Right cardiac atrium (tissue), 5 donors: ENCODE measurements around the gene KCNQ1. TPM values are rescaled to one million over a fixed set of nuclear protein-coding genes. Genes with fewer than 3 reads are reported as not detected.

Source experiments
- ATAC-seq, 2 donors: fragments of 200-7000 bp; cut with Tn5 transposase; one replicate each; pipeline versions ENCODE4 v1.8.0 to v1.9.1; 2020; ENCODE audit warnings: moderate library complexity in 2 of 2, mild to moderate bottlenecking in 1 of 2
- DNase-seq, 3 donors: peaks; one replicate each; pipeline ENCODE4 v3.0.0-alpha.2; 2020
- H3K27ac ChIP-seq: one replicate; pipeline ENCODE4 v1.5.1; 2013; ENCODE audit warnings: mild to moderate bottlenecking, low read length, control low read depth, moderate library complexity
- H3K27me3 ChIP-seq: one replicate; pipeline ENCODE4 v1.6.1; 2013; ENCODE audit not compliant: control insufficient read depth, insufficient read depth
- H3K4me1 ChIP-seq: one replicate; pipeline ENCODE4 v1.6.1; 2013; ENCODE audit warnings: low read length; ENCODE audit not compliant: control insufficient read depth, insufficient read depth
- H3K4me3 ChIP-seq: one replicate; pipeline ENCODE4 v1.5.1; 2013; ENCODE audit warnings: low read length, control low read depth
- H3K9me3 ChIP-seq: one replicate; pipeline ENCODE4 v1.6.1; 2013; ENCODE audit warnings: low read length; ENCODE audit not compliant: control insufficient read depth
- WGBS: extraction: QIAGEN DNeasy Blood & Tissue Kit; methylation state at CpG from one replicate; pipeline ENCODE4 v1.1.7; 2013; 5-methylcytosine and 5-hydroxymethylcytosine counted together
- intact Hi-C, 4 donors: fragments of 100-400 bp; cut with DNase I; formaldehyde crosslinking; loops; one replicate each; pipeline versions ENCODE4 v1.11.0 to v1.14.0; 2022 to 2023
- polyA plus RNA-seq: library from polyadenylated mRNA; stranded (reverse); fragments of 200-250 nt; gene quantifications from one replicate; pipeline ENCODE4 v1.2.3, GENCODE V29; 2013
- total RNA-seq, 4 donors: library from RNA; stranded (reverse); fragmentation: NEBNext Ultra II Directional; extraction: Animal tissue kit (Norgen Biotek cat#: 25700); gene quantifications; one replicate each; pipeline ENCODE4 v1.2.1, GENCODE V29; 2021
- donor health status: healthy with polysubstance abuse.
- donor health status: DM: no; HTN: yes; CAD: no.
- donor health status: DM: no; HTN: no; CAD: no.
- donor health status: DM: no; HTN: yes; CAD: no; lungs with severe emphysema.
- donor health status: DM: yes; HTN: yes; CAD: no.

Gene KCNQ1
- total and polyA plus RNA-seq, 5 donors: 36.4 to 46.8 (median 37.7) TPM

DNA sequence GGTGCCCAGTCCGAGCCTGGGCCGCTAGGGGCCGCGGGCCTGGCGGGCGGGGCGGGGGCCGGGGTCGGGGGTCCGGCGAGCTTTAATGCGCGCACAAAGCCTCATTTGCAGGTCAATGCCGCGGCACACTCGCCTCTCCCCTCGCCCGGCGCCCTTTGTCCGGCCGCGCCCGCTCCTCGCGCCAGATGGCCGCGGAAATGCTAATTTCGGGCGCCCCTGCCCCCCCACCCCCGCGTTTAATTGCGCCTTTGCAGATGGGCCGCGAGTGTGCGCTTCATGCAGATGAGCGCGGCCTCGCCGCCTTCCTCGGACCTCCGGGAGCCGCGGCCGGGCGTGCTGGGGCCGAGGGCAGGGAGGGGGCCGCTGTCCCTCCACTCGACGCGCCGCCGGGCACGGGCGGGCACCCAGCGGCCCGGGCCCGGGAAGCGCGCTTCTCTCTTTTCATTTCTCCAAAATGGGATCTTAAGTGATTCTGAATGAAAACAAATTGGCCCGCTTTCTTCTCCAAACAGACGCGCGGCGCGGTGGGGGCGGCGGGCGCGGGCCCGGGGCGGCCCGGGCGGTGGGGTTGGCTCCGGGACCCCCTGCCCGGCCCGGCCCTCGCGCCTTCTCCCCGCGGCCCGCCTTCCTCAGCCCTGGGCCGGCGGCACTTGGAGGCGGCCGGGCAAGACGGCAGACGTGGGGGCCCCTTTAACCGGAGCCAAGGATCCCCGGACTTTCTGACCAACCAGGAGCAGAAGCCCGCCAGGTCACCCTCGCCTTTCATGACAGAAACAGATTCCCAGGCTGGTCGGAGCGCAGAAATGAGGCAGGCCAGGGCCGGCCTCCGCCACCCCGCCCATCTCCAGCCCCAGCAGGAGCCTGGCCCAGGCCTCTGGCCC is 417.8 kb downstream of the KCNQ1 start:
- intact Hi-C loops: loop anchor here in 1 of 4 donors (10.0 kb wide), 1 partner anchor 168 kb away; the partner anchor contains the start of gene KCNQ1OT1

DNA sequence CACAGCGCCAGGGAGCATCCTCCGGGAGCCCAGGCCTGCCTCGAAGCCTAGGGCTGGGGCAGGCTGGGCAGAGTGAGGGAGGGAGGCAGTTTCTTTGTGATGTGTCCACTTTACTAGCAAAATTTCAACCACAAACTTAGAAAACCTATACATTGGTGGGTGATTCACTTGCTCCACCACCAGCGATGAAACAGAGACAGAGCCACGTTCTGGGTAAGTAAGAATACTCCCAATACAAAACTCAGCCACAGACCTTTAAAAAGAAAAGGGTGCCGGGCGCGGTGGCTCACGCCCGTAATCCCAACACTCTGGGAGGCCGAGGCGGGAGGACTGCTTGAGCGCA is 418.4 kb downstream of the KCNQ1 start:
- Histone ChIP-seq H3K4me3 (no peak overlapping the region), H3K9me3 (no peaks in the 10 kb centered on the region), H3K4me1 (no peaks in the 10 kb centered on the region), H3K27me3 (no peaks in the 10 kb centered on the region), H3K27ac (no peak overlapping the region)
- WGBS: 86% methylated on average over 13 of the region's 13 CpGs
- no peak for ATAC-seq
- intact Hi-C loops: loop anchor here in 1 of 4 donors (10.0 kb wide), 1 partner anchor 168 kb away; the partner anchor contains the start of gene KCNQ1OT1
- DNase-seq: no peak

More for the DNA sequence above, 417.8 kb downstream of the KCNQ1 start:
- Histone ChIP-seq H3K27me3 (no peaks in the 10 kb centered on the region), H3K27ac (no peak overlapping the region), H3K4me1 (no peaks in the 10 kb centered on the region), H3K4me3 (peak overlapping the region; percentile 52), H3K9me3 (no peaks in the 10 kb centered on the region)
- WGBS: 7% methylated on average over 96 of the region's 96 CpGs
- ATAC-seq (peak; percentile 20 to 46), DNase-seq (peak in 1 of 3 donors; percentile 73)

DNA sequence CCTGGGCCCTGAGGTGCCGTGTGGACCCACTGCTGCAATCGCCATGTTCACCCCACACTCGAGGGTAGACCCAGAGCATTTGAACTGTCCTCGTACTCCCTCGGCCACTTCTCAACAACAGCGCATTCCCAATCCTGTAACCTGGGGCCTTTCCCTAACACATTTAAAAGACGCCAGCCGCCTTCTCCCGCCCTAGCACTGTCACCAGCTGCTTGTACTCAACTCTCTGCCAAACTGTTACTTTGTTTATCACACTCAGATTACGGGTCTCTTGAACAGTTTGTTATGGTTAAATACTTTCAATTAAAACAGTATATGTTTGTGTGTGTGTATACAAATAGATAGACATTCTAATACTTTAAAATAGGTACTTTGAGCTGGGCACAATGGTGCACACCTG is 420.1 kb downstream of the KCNQ1 start:
- Histone ChIP-seq H3K4me3 (no peak overlapping the region), H3K4me1 (no peaks in the 10 kb centered on the region), H3K27me3 (no peaks in the 10 kb centered on the region), H3K27ac (no peak overlapping the region), H3K9me3 (no peaks in the 10 kb centered on the region)
- intact Hi-C loops: loop anchor here in 1 of 4 donors (10.0 kb wide), 1 partner anchor 170 kb away; the partner anchor contains the start of gene KCNQ1OT1
- DNase-seq (no peak), ATAC-seq (peak in 1 of 2 donors; percentile 9)
- 66% methylated on average over 10 of the region's 10 CpGs for WGBS

DNA sequence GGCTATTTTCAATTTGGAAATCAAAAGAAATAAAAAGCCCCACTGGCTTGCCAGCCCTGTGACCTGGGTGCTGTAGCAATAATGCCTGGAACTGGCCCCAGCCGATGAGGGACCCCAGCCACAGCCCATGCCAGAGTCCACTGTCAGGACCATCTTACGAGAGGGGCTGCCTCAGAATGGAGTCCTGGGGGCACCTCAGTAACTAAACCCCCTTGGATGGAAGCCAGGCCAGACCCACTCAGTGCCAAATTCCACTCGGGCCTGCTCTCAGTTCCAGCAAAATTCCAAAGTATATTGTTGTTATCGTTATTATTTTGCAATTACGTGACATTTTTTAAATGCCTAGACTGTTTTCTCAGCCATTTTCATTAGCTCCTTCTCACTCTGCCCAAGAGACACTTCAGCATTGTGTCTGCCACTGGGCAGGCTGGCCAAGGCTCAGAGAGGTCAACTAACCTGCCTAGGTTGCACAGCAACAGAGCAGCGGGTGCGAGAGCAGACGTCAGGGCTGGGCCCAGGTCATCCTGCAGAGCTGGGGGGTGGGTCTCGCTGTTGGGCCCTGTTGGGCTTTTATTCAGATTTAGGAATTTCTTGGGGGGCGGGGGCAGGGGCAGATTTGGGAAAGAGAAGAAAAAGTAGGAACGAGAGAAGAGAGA is 421.2 kb downstream of the KCNQ1 start:
- Histone ChIP-seq H3K27me3 (no peaks in the 10 kb centered on the region), H3K4me1 (no peaks in the 10 kb centered on the region), H3K9me3 (no peaks in the 10 kb centered on the region), H3K4me3 (no peak overlapping the region), H3K27ac (no peak overlapping the region)
- ATAC-seq: no peak
- WGBS: 92% methylated on average over 11 of the region's 11 CpGs
- DNase-seq: no peak
- intact Hi-C loops: loop anchor here in 1 of 4 donors (10.0 kb wide), 1 partner anchor 171 kb away; the partner anchor contains the start of gene KCNQ1OT1

DNA sequence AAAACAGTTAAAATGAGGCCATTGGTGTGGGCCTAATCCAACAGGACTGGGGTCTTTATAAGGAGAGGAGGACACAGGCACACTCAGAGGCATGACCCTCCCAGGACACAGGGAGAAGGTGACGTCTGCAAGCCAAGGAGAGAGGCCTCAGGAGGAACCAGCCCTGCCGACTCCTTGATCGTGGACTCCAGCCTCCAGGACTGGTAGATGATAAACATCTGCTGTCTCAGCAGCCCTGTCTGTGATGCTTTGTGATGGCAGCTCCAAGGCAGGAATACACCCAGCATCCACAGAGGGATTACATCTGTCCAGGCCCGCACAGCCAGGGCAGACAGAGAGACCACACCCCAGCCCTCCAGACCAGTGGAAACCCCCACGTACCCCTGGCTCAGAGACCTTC is 422.3 kb downstream of the KCNQ1 start:
- ATAC-seq (no peak), DNase-seq (no peak)
- intact Hi-C loops: loop anchor here in 1 of 4 donors (10.0 kb wide), 1 partner anchor 172 kb away; the partner anchor contains the start of gene KCNQ1OT1
- Histone ChIP-seq H3K4me1 (no peaks in the 10 kb centered on the region), H3K9me3 (no peaks in the 10 kb centered on the region), H3K27ac (no peak overlapping the region), H3K27me3 (no peaks in the 10 kb centered on the region), H3K4me3 (no peak overlapping the region)
- 95% methylated on average over 5 of the region's 5 CpGs for WGBS

DNA sequence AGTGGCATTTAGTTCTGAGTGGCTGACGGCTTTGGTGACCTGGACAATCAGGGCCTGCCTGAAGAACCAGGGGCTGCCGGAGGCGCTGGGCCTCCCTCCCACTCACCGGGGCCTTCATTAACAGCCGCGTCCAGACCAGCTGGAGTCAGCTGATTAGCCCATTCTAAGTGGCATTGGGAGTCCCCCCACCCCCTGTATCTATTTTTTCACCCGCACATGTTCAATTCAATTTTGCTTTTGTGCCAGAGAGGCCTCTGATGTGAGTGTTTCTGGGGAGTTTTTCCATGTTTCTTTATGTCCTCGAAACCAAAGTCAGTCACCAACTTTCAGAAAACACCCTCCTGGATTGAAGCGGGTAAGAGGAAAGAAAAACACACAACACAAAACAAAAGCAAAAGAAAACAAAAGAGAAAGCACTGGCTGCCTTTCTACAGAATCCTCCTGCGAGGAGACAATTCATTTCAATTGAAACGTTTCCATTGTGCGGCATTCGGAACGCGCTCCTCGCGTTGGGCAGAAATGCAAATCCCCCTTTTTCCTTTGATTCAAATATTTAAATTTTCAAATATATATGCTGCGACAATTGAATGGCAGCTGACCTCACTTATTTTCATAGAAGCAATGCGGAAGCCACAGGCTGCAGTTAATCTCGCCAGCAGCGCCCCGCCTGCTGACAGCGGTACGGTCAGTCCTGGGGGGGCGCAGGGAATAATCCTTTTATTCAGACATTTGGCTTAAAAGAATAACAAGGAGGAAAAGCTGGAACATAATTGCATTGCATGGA is 423.1 kb downstream of the KCNQ1 start:
- WGBS: 48% methylated on average over 25 of the region's 25 CpGs
- Histone ChIP-seq H3K4me1 (no peaks in the 10 kb centered on the region), H3K27ac (no peak overlapping the region), H3K27me3 (no peaks in the 10 kb centered on the region), H3K4me3 (peak overlapping the region; percentile 26), H3K9me3 (no peaks in the 10 kb centered on the region)
- intact Hi-C loops: loop anchor here in 1 of 4 donors (10.0 kb wide), 1 partner anchor 173 kb away; the partner anchor contains the start of gene KCNQ1OT1
- ATAC-seq: no peak
- no peak for DNase-seq

DNA sequence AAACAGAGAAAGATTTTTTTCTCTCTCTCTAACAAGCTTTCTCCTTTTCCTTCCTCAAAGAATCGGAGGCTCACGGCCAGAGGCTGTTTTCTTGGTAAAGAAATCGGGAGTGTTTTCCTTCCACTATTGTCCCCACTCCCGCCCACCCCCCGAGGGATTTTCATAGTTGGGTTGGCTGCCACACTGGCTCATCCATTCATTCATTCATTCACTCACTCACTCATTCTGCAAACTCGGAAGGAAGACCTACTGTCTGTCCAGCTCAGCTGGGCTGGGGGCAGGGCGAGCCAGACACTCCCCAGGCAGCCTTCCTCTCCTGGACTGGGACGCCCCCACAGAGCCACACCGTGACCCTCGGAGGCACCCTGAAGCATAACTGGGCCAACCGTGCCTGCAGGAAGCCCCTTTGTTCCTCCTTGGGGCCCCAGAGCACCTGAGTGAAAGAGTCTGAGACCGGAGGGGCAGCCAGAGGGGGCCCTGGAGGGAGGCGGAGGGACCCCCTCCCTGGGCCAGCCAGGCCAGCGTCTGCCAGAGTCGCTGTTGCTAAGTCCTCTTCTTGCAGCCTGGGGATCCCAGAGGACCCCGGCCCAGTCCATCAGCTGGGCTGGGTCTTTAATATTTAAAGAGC is 423.8 kb downstream of the KCNQ1 start:
- intact Hi-C loops: loop anchor here in 1 of 4 donors (10.0 kb wide), 1 partner anchor 174 kb away; the partner anchor contains the start of gene KCNQ1OT1
- H3K4me3 ChIP-seq: peak overlapping the region; percentile 26
- DNase-seq (no peak), ATAC-seq (no peak)
- H3K4me1 ChIP-seq: no peaks in the 10 kb centered on the region
- H3K27me3 ChIP-seq: no peaks in the 10 kb centered on the region
- H3K27ac ChIP-seq: no peak overlapping the region
- WGBS: 17% methylated on average over 16 of the region's 16 CpGs
- no peaks in the 10 kb centered on the region for H3K9me3 ChIP-seq

DNA sequence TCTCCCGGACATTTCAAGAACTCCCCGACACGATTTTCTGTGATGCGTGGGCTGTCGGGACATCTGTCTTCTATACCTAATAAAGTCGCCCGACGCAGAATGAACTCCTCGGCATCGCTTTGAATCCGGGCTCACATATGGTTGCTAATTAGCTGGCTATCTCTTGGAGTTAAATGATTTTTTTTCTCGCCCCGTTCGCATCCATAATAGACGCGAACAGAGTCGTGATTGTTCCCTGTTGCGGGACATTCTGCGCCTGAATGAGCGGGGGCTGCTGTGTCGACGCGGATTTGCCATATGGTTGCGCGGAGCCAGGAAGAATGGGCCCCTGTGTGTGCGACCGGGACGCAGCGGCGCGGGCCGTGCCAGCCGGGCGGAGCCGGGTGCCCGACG is 424.3 kb downstream of the KCNQ1 start:
- intact Hi-C loops: loop anchor here in 1 of 4 donors (10.0 kb wide), 1 partner anchor 174 kb away; the partner anchor contains the start of gene KCNQ1OT1
- DNase-seq (no peak), ATAC-seq (no peak)
- H3K9me3 ChIP-seq: no peaks in the 10 kb centered on the region
- H3K4me3 ChIP-seq: no peak overlapping the region
- H3K27me3 ChIP-seq: no peaks in the 10 kb centered on the region
- H3K4me1 ChIP-seq: no peaks in the 10 kb centered on the region
- 21% methylated on average over 37 of the region's 37 CpGs for WGBS
- no peak overlapping the region for H3K27ac ChIP-seq

DNA sequence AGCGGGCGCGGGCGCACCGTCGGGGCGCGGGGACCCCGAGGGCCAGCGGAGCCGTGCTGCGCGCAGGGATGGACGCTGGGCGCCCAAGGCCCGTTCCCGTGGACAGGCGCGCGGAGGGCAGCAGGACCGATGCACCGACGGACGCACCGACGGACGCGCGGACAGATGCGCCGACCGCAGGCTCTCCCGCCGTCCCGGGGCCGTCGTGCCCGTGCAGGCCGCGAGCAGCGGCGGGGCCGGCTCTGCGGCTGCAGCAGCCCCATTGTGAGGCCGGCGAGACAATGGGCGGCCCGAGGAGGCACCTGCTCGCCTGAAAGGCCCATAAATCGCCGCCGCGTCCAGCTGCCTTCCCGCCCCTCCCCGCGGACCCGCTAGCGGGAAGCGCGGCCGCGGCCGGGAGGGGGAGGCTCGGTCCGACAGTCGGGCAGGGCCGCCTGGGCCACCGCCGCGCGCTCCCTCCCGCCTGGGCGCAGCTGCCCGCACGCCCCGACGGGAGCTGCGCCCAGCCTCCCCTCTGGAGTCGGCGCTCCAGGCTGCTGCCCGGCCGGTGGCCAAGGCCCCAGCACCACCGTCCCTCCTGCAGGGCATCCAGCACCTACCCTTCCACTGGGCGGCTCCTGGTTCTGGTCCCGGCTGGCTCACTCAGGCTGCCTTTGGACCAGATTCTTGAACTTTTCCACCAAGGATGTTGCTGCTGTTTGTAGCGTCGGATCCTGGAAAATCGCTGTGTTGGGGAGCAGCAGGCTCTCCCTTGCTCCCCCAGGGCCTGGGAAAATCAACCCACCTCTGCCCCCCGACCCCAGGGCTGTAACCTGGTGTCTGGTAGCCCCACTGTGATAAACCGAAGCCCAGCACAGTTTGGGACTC is 425.0 kb downstream of the KCNQ1 start:
- DNase-seq: no peak
- no peak for ATAC-seq
- WGBS: 17% methylated on average over 90 of the region's 90 CpGs
- no peak overlapping the region for H3K4me3 ChIP-seq
- H3K9me3 ChIP-seq: no peaks in the 10 kb centered on the region
- intact Hi-C loops: loop anchor here in 1 of 4 donors (10.0 kb wide), 1 partner anchor 175 kb away; the partner anchor contains the start of gene KCNQ1OT1
- no peak overlapping the region for H3K27ac ChIP-seq
- no peaks in the 10 kb centered on the region for H3K4me1 ChIP-seq
- H3K27me3 ChIP-seq: no peaks in the 10 kb centered on the region
